ENCODE data around the gene PARD6B.
"Not testable (repeated sequence)": the region's sequence is repeated elsewhere in the genome, so short reads cannot be mapped to it uniquely, and the experiment has no call there.

- TF ChIP-seq CTCF (IDR thresholded peaks at IDR 0.05; ENCODE audit: poor library complexity, severe bottlenecking); REST (IDR thresholded peaks at IDR 0.05; ENCODE audit: borderline replicate concordance): not testable (repeated sequence)
Measured at GRCh38 chr20:50768991-50769390, 37.6 kb downstream of the PARD6B start.

All from neural cell (in vitro differentiated cells).